Measurements from ENCODE around the gene NAA16. TPM values are rescaled to one million over a fixed set of nuclear protein-coding genes. Genes with fewer than 3 reads are reported as not detected.

Gene NAA16
- total and polyA plus RNA-seq, 10 of the 15 experiments (the other 5 are each of a cell fraction or from before 2014, with no cell fraction given), result 5.4 to 18.5 (median 13.2) TPM

- ChIA-PET SMC1A (ENCODE audit: uncharacterized antibody, unreplicated experiment) (no interaction called here), CTCF (no interaction called here), POLR2A (interaction anchor here (0.7 kb wide), 1 partner anchor 359 kb away, joined by 3 read pairs; no protein-coding TSS in a partner anchor), RAD21 (ENCODE audit: unreplicated experiment) (no interaction called here)
- no TSS peak for BruUV-seq (replicated peaks)
- no peak overlapping the region for H3K27ac ChIP-seq (ENCODE audit: control insufficient read depth, insufficient read depth)
- no peak overlapping the region for H2AFZ ChIP-seq (ENCODE audit: control insufficient read depth, low read depth, low read length)
- no peaks in the 10 kb centered on the region for H3K9me3 ChIP-seq (replicated peaks; ENCODE audit: control insufficient read depth, insufficient read depth, low read length)
- H3K4me3 ChIP-seq, result no peak overlapping the region
- H3K36me3 ChIP-seq (ENCODE audit: control insufficient read depth in 2 of 2, insufficient read depth in 2 of 2, low read length in 1 of 2), result no peaks in the 10 kb centered on the region
- intact Hi-C loops (cut with micrococcal nuclease; ENCODE audit: unreplicated experiment), result no loop called here
- no peak for DNase-seq (ENCODE audit: low read depth, low spot score)
- H3K4me2 ChIP-seq (ENCODE audit: control insufficient read depth, insufficient read depth), result no peak overlapping the region
- H3K27me3 ChIP-seq (replicated peaks in 1 of 2; ENCODE audit: control insufficient read depth in 2 of 2, insufficient read depth in 2 of 2, low read length in 1 of 2), result no peaks in the 10 kb centered on the region; a peak in 1 of 4 replicates
- in situ Hi-C loops (cut with MboI), result no loop called here
- 85% methylated on average over 7 of the region's 7 CpGs for WGBS (ENCODE audit: insufficient coverage, insufficient replicate concordance, low lambda C conversion rate, missing lambda C conversion rate)
- H3K9ac ChIP-seq (ENCODE audit: control insufficient read depth, insufficient read depth, low read length), result no peak overlapping the region
- no peaks in the 10 kb centered on the region for H3K4me1 ChIP-seq (ENCODE audit: control insufficient read depth, insufficient read depth, low read length)
- H4K20me1 ChIP-seq (ENCODE audit: control insufficient read depth, insufficient read depth), result no peaks in the 10 kb centered on the region
- no peak for FAIRE-seq
- ATAC-seq, result no peak
- H3K79me2 ChIP-seq (ENCODE audit: control insufficient read depth, insufficient read depth, low read length), result no peaks in the 10 kb centered on the region
- TF ChIP-seq RELA (IDR thresholded peaks at IDR 0.05; ENCODE audit: borderline replicate concordance, partially characterized antibody) (no peak), BCL3 (IDR thresholded peaks at IDR 0.05; ENCODE audit: borderline replicate concordance, insufficient read depth, low read depth, low read length, poor library complexity, severe bottlenecking) (no peak), MEF2B (IDR thresholded peaks at IDR 0.05; ENCODE audit: partially characterized antibody, poor library complexity, severe bottlenecking) (no peak)
- TF ChIP-seq, protein P1, sequence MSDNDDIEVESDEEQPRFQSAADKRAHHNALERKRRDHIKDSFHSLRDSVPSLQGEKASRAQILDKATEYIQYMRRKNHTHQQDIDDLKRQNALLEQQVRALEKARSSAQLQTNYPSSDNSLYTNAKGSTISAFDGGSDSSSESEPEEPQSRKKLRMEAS (IDR thresholded peaks at IDR 0.05; ENCODE audit: low read depth, low read length), result no peak
Measured at GRCh38 chr13:41291246-41291645, 19.8 kb upstream of the NAA16 start.

DNA sequence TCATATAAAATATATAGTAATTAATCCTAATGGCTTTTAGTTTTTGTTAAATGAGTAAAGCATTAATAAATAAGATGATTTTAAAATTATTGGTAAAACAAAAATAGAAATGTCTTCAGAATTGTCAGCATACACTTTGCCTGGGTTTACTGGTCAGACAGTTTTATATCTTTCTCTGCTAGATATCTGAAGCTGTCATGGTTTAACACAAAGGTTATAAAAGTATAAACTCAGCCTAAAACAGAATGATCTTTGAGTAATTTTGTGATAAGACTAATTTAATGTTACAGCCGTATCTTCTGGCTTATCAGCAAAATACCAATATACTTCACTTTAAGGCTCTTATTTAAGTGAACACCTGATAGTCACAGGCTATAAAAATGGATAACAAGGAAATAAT lies 17.8 kb upstream of the NAA16 start:
- ChIA-PET RAD21 (ENCODE audit: unreplicated experiment) (no interaction called here), POLR2A (no interaction called here), CTCF (no interaction called here), SMC1A (ENCODE audit: uncharacterized antibody, unreplicated experiment) (no interaction called here)
- TF ChIP-seq IRF4 (IDR thresholded peaks at IDR 0.05; ENCODE audit: low read depth, low read length) (no peak), MEF2A (IDR thresholded peaks at IDR 0.05; ENCODE audit: insufficient read depth, low read depth, low read length) (no peak), MTA3 (IDR thresholded peaks at IDR 0.05; ENCODE audit: borderline replicate concordance, low read length) (no peak)
- TF ChIP-seq, protein P2, sequence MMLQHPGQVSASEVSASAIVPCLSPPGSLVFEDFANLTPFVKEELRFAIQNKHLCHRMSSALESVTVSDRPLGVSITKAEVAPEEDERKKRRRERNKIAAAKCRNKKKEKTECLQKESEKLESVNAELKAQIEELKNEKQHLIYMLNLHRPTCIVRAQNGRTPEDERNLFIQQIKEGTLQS (IDR thresholded peaks at IDR 0.05; ENCODE audit: borderline replicate concordance, extremely low read depth, low read depth, low read length), result no peak
- in situ Hi-C loops (cut with MboI) (no loop called here), intact Hi-C loops (cut with micrococcal nuclease; ENCODE audit: unreplicated experiment) (no loop called here)
- no peak for DNase-seq (ENCODE audit: low read depth, low spot score)
- Histone ChIP-seq H3K9ac (ENCODE audit: control insufficient read depth, insufficient read depth, low read length) (no peak overlapping the region), H4K20me1 (ENCODE audit: control insufficient read depth, insufficient read depth) (no peaks in the 10 kb centered on the region), H3K4me3 (no peak overlapping the region), H3K27me3 (replicated peaks in 1 of 2; ENCODE audit: control insufficient read depth in 2 of 2, insufficient read depth in 2 of 2, low read length in 1 of 2) (no peaks in the 10 kb centered on the region; a peak in 1 of 4 replicates), H3K79me2 (ENCODE audit: control insufficient read depth, insufficient read depth, low read length) (no peaks in the 10 kb centered on the region), H3K9me3 (replicated peaks; ENCODE audit: control insufficient read depth, insufficient read depth, low read length) (no peaks in the 10 kb centered on the region), H3K4me2 (ENCODE audit: control insufficient read depth, insufficient read depth) (no peak overlapping the region), H2AFZ (ENCODE audit: control insufficient read depth, low read depth, low read length) (no peak overlapping the region), H3K27ac (ENCODE audit: control insufficient read depth, insufficient read depth) (no peak overlapping the region), H3K4me1 (ENCODE audit: control insufficient read depth, insufficient read depth, low read length) (no peaks in the 10 kb centered on the region), H3K36me3 (ENCODE audit: control insufficient read depth in 2 of 2, insufficient read depth in 2 of 2, low read length in 1 of 2) (no peaks in the 10 kb centered on the region)
- no peak for ATAC-seq
- WGBS (ENCODE audit: insufficient coverage, insufficient replicate concordance, low lambda C conversion rate, missing lambda C conversion rate), result 90% methylated on average over 1 of the region's 1 CpG
- no TSS peak for BruUV-seq (replicated peaks)
- no peak for FAIRE-seq

Measured in GM12878 (cell line).